GM12892 (cell line): ENCODE results near the gene NIPAL4.

Experiments used
- POLR2A ChIP-seq: IDR thresholded peaks from 2 replicates; pipeline ENCODE4 v1.6.1; 2011; ENCODE audit warnings: low read depth, low read length, control low read depth
- POLR2AphosphoS5 ChIP-seq: IDR thresholded peaks from 2 replicates; pipeline ENCODE4 v1.6.1; 2011; ENCODE audit warnings: low read depth, low read length, control low read depth

GRCh38 chr5:157486221-157486681 is 26.2 kb downstream of the NIPAL4 start:
- TF ChIP-seq POLR2A (no peak), POLR2AphosphoS5 (no peak)
